Left ventricle myocardium inferior (tissue), 1 donor: Measurements from ENCODE around the gene IKBIP. TPM values are rescaled to one million over a fixed set of nuclear protein-coding genes. Genes with fewer than 3 reads are reported as not detected.

Experiments
- DNase-seq: peaks from one replicate; pipeline ENCODE4 v3.0.0-alpha.2; 2020
- H3K27ac ChIP-seq: fragments of 200-600 bp; replicated peaks from 2 replicates; pipeline ENCODE4 v1.8.0; 2021
- H3K27me3 ChIP-seq: fragments of 200-600 bp; 2 replicates; pipeline ENCODE4 v1.8.0; 2021; ENCODE audit warnings: low read depth
- H3K36me3 ChIP-seq: fragments of 200-600 bp; 2 replicates; pipeline ENCODE4 v1.8.0; 2021
- H3K4me1 ChIP-seq: fragments of 200-600 bp; 2 replicates; pipeline ENCODE4 v1.8.0; 2021
- H3K4me3 ChIP-seq: fragments of 200-600 bp; 2 replicates; pipeline ENCODE4 v1.8.0; 2021; ENCODE audit warnings: mild to moderate bottlenecking, moderate library complexity
- H3K9me3 ChIP-seq: fragments of 200-600 bp; replicated peaks from 2 replicates; pipeline ENCODE4 v1.8.0; 2021
- intact Hi-C: fragments of 100-400 bp; cut with micrococcal nuclease; formaldehyde crosslinking; loops from one replicate; pipeline ENCODE4 v1.11.0; 2022
- total RNA-seq: library from RNA; stranded (reverse); fragmentation: NEBNext Ultra II Directional; extraction: Animal tissue kit (Norgen Biotek cat#: 25700); gene quantifications from one replicate; pipeline ENCODE4 v1.2.1, GENCODE V29; 2021
- TF ChIP-seq, protein P1 (sequence below): fragments of 200-600 bp; IDR thresholded peaks from 2 replicates; pipeline ENCODE4 v1.8.0; 2021; ENCODE audit warnings: antibody characterized with exemption, mild to moderate bottlenecking, borderline replicate concordance
- donor health status: DM: no; HTN: yes; CAD: no; lungs with severe emphysema.

IKBIP gene
- total RNA-seq, 1 donor from 2014 or later, result 4.4 TPM

- H3K27ac ChIP-seq, result no peak overlapping the region
- H3K4me3 ChIP-seq, result no peak overlapping the region
- H3K36me3 ChIP-seq, result peaks cover 75% of the 10 kb centered on the region
- intact Hi-C loops, result no loop called here
- H3K4me1 ChIP-seq, result no peaks in the 10 kb centered on the region
- no peak for DNase-seq
- H3K9me3 ChIP-seq, result no peaks in the 10 kb centered on the region
- TF ChIP-seq, protein P1, sequence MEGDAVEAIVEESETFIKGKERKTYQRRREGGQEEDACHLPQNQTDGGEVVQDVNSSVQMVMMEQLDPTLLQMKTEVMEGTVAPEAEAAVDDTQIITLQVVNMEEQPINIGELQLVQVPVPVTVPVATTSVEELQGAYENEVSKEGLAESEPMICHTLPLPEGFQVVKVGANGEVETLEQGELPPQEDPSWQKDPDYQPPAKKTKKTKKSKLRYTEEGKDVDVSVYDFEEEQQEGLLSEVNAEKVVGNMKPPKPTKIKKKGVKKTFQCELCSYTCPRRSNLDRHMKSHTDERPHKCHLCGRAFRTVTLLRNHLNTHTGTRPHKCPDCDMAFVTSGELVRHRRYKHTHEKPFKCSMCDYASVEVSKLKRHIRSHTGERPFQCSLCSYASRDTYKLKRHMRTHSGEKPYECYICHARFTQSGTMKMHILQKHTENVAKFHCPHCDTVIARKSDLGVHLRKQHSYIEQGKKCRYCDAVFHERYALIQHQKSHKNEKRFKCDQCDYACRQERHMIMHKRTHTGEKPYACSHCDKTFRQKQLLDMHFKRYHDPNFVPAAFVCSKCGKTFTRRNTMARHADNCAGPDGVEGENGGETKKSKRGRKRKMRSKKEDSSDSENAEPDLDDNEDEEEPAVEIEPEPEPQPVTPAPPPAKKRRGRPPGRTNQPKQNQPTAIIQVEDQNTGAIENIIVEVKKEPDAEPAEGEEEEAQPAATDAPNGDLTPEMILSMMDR, result no peak
- no peaks in the 10 kb centered on the region for H3K27me3 ChIP-seq
These were observed 15.9 kb upstream of the IKBIP start for GRCh38 chr12:98660521-98660920.

GRCh38 chr12:98656289-98657101, 11.9 kb upstream of the IKBIP start:
- Histone ChIP-seq H3K4me1 (no peaks in the 10 kb centered on the region), H3K27ac (no peak overlapping the region), H3K9me3 (no peaks in the 10 kb centered on the region), H3K27me3 (no peaks in the 10 kb centered on the region), H3K36me3 (peaks cover 43% of the 10 kb centered on the region), H3K4me3 (no peak overlapping the region)
- no peak for DNase-seq
- intact Hi-C loops, result no loop called here
- TF ChIP-seq, protein P1, result no peak

DNA sequence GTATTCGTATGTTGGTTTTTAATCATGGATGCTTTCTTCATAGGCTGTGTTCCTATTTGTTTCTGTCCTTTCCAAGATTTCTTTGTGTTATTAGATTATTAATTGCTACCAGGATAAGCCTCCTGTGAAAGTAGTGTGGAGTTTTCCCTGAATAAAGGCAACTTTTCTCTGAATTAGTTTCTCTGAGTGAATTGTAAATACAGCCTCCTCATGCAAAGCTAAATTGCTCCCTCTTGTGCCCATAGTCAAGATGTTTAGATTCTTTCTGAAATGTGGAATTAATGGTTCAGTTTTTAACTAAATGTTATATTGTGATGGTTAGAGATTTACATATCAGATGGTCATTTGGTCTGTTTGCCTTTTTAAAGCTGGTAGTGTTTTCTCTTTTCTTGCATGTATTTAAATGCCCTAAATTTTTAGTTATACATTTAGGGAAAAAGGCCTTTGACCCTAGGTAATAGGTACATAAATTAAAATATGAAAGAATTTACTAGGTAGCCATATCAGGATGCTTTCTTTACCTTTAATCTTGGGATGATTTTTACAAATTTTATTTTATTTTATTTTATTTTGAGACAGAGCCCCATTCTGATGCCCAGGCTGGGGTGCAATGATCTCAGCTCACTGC, 9.4 kb upstream of the IKBIP start:
- TF ChIP-seq, protein P1, result peak; percentile 70
- intact Hi-C loops, result loop anchor here (5.0 kb wide), 1 partner anchor 87 kb away; no protein-coding TSS in a partner anchor
- no peak overlapping the region for H3K4me3 ChIP-seq
- H3K36me3 ChIP-seq, result peaks cover 39% of the 10 kb centered on the region
- H3K9me3 ChIP-seq, result no peaks in the 10 kb centered on the region
- H3K27ac ChIP-seq, result no peak overlapping the region
- no peaks in the 10 kb centered on the region for H3K4me1 ChIP-seq
- H3K27me3 ChIP-seq, result no peaks in the 10 kb centered on the region
- DNase-seq, result no peak

- Histone ChIP-seq H3K9me3 (no peaks in the 10 kb centered on the region), H3K27ac (no peak overlapping the region), H3K4me3 (no peak overlapping the region), H3K27me3 (no peaks in the 10 kb centered on the region), H3K4me1 (peaks cover 13% of the 10 kb centered on the region), H3K36me3 (peaks cover 29% of the 10 kb centered on the region)
- TF ChIP-seq, protein P1, result no peak
- intact Hi-C loops, result loop anchor here (5.0 kb wide), 1 partner anchor 84 kb away; no protein-coding TSS in a partner anchor
- no peak for DNase-seq
These were observed 6.7 kb upstream of the IKBIP start for GRCh38 chr12:98651328-98651727.

- TF ChIP-seq, protein P1, result no peak
- no peaks in the 10 kb centered on the region for H3K9me3 ChIP-seq
- peak overlapping the region; percentile 90 for H3K27ac ChIP-seq
- H3K4me1 ChIP-seq, result peaks cover 41% of the 10 kb centered on the region
- H3K27me3 ChIP-seq, result no peaks in the 10 kb centered on the region
- no peak for DNase-seq
- H3K36me3 ChIP-seq, result peaks cover 29% of the 10 kb centered on the region
- intact Hi-C loops, result loop anchor here (5.0 kb wide), 1 partner anchor 49 kb away; no protein-coding TSS in a partner anchor
- peak overlapping the region; percentile 91 for H3K4me3 ChIP-seq
These were observed 1.9 kb upstream of the IKBIP start for GRCh38 chr12:98646294-98647090.
